Activated CD4-positive, alpha-beta T cell treated with anti-CD3 and anti-CD28 coated beads for 24 hours (primary cell): ENCODE results near the gene ERCC5.

Experiments
- DNase-seq, 2 donors: peaks; one replicate each; pipeline ENCODE4 v3.0.0-alpha.2; 2020; ENCODE audit warnings: low read depth in 2 of 2

The ERCC5 gene

GRCh38 chr13:102845630-102846260 is at the start of gene ERCC5:
TSS of gene ERCC5 (plus strand) at chr13:102846032. CDS start at chr13:102846267, 235 bp downstream.
- DNase-seq, result peak; percentile 91 to 93

GRCh38 chr13:102798581-102799425 is 47.0 kb upstream of the ERCC5 start, which contains the start of the genes BIVM and POGLUT2:
TSS of gene BIVM (plus strand) at chr13:102799119. CDS start at chr13:102807268, 8,149 bp downstream.
TSS of gene POGLUT2 (minus strand) at chr13:102798976. CDS start at chr13:102798670, 306 bp downstream.
- peak; percentile 61 to 78 for DNase-seq

- no peak for DNase-seq
Observed at GRCh38 chr13:102799426-102800144, 46.2 kb upstream of the ERCC5 start.

GRCh38 chr13:102800145-102801041 is 45.4 kb upstream of the ERCC5 start:
- DNase-seq, result peak; percentile 75 to 77

GRCh38 chr13:102805680-102806079 is 40.2 kb upstream of the ERCC5 start:
- DNase-seq, result no peak

GRCh38 chr13:102807699-102808098 is 38.1 kb upstream of the ERCC5 start:
- no peak for DNase-seq

- DNase-seq, result no peak
Observed at GRCh38 chr13:102812611-102813287, 33.1 kb upstream of the ERCC5 start.

- no peak for DNase-seq
Observed at GRCh38 chr13:102814025-102814607, 31.7 kb upstream of the ERCC5 start.

GRCh38 chr13:102814793-102815192 is 31.0 kb upstream of the ERCC5 start:
- no peak for DNase-seq

- no peak for DNase-seq
Observed at GRCh38 chr13:102815788-102816187, 30.0 kb upstream of the ERCC5 start.

GRCh38 chr13:102816708-102817107 is 29.1 kb upstream of the ERCC5 start:
- no peak for DNase-seq

- no peak for DNase-seq
Observed at GRCh38 chr13:102817241-102817640, 28.6 kb upstream of the ERCC5 start.

GRCh38 chr13:102817907-102818306 is 27.9 kb upstream of the ERCC5 start:
- no peak for DNase-seq

GRCh38 chr13:102825400-102825799 is 20.4 kb upstream of the ERCC5 start:
- no peak for DNase-seq

- DNase-seq, result no peak
Observed at GRCh38 chr13:102825921-102826706, 19.7 kb upstream of the ERCC5 start.

- DNase-seq, result no peak
Observed at GRCh38 chr13:102830646-102831045, 15.2 kb upstream of the ERCC5 start.

- no peak for DNase-seq
Observed at GRCh38 chr13:102836471-102836870, 9.4 kb upstream of the ERCC5 start.

GRCh38 chr13:102838273-102838672 is 7.6 kb upstream of the ERCC5 start:
- DNase-seq, result no peak

GRCh38 chr13:102838982-102839381 is 6.8 kb upstream of the ERCC5 start:
- no peak for DNase-seq
